GM12891 (cell line): ENCODE data around the gene ITGA2B.

Experiments
- POLR2A ChIP-seq: IDR thresholded peaks from 2 replicates; pipeline ENCODE4 v1.6.1; 2011; ENCODE audit warnings: low read depth, low read length, control low read depth
- POLR2AphosphoS5 ChIP-seq: IDR thresholded peaks from 2 replicates; pipeline ENCODE4 v1.6.1; 2011; ENCODE audit warnings: low read depth, low read length, control low read depth

GRCh38 chr17:44360144-44360533 is 29.3 kb downstream of the ITGA2B start:
- no peak for TF ChIP-seq POLR2A
- no peak for TF ChIP-seq POLR2AphosphoS5
